Middle frontal gyrus (tissue), 1 donor: Measurements from ENCODE around the gene DCP1A.
"Not testable (repeated sequence)": the region's sequence is repeated elsewhere in the genome, so short reads cannot be mapped to it uniquely, and the experiment has no call there.

Experiments
- DNase-seq: peaks from one replicate; pipeline ENCODE4 v3.0.0-alpha.2; 2015; ENCODE audit warnings: low spot score; ENCODE audit errors: extremely low spot score

The DCP1A gene

GRCh38 chr3:53347261-53348064 lies at the start of gene DCP1A:
Gene DCP1A, minus strand, starts transcription at chr3:53347543. Its CDS starts 26 bp downstream, at chr3:53347517.
- peak; percentile 92 for DNase-seq

GRCh38 chr3:53384465-53385423 lies 37.4 kb upstream of the DCP1A start:
- no peak for DNase-seq

GRCh38 chr3:53382106-53382505 lies 34.8 kb upstream of the DCP1A start:
- no peak for DNase-seq

DNA sequence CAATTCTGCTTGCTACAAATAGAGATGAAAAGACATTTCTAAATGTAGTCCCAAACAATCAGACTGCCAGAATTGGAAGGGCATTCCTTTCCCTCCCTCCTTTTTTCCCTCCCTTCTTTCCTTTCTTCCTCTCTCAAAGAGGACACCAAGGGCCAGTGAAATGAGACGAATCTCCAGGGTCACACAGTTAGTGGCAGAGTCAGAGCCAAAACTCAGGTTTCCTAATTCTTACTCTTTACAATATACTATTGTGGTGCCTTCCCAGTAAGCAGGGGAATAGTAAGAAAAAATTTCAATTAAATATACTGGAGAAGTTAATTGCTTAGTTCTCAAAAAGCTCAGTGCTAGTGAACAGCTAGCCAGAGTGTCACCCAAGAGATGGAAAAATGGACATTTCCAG lies 33.0 kb upstream of the DCP1A start:
- no peak for DNase-seq

- no peak for DNase-seq
Observed at GRCh38 chr3:53379898-53380297, 32.6 kb upstream of the DCP1A start.

DNA sequence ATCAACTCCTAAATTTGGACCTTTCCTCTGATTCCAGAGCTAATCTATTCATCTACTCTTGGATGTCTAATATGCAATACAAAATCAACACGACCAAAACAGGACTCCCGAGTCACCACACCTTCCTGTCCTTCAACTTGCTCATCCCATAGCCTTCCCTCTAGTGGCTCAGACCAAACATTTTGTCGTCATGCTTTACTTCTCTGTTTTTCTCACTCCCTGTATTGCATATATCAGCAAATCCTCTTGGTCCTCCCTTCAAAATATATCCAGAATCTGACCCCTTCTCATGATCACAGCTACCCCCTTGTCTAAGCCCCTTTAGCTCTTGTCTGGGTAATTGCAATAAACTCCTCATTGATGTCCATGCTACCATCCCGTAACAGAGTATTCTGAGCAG lies 30.5 kb upstream of the DCP1A start:
- no peak for DNase-seq

- no peak for DNase-seq
Observed at GRCh38 chr3:53376679-53377078, 29.3 kb upstream of the DCP1A start.

DNA sequence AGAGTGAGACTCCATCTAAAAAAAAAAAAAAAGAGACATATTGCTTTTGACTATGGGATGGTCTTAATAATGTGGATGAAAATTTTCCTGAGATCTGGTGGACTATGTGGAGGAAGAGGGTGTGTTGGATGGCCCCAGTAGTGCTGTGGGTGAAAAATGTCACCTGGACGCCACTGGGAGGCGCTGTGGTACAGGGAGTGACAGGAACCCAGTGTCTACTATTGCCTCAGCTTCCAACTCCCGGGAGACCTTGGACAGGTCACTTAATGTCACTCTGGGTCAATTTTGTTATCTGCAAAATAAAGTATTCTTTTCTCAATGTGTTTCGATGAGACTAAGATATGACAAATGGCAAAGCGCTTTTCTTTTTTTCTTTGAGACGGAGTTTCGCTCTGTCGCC lies 27.7 kb upstream of the DCP1A start:
- no peak for DNase-seq

- DNase-seq, result not testable (repeated sequence)
Observed at GRCh38 chr3:53370719-53371118, 23.4 kb upstream of the DCP1A start.

DNA sequence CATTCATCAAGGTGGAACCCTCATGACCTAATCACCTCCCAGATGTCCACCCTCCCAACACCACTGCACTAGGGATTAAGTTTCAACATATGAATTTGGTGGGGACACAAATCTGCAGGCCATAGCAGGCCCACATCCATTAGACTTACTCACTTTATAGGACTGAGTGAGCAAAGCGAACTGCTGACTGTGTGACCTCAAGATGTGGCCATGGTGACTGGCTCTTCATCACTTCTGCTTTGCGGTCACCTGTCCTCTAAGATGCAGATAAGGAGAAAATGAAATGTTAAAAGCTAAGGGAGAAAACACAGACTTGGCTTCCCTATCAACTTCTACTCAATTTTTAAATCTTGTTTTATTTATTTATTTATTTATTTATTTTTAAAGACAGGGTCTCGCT lies 14.5 kb upstream of the DCP1A start:
- no peak for DNase-seq

GRCh38 chr3:53357458-53357857 lies 10.1 kb upstream of the DCP1A start:
- DNase-seq, result no peak

DNA sequence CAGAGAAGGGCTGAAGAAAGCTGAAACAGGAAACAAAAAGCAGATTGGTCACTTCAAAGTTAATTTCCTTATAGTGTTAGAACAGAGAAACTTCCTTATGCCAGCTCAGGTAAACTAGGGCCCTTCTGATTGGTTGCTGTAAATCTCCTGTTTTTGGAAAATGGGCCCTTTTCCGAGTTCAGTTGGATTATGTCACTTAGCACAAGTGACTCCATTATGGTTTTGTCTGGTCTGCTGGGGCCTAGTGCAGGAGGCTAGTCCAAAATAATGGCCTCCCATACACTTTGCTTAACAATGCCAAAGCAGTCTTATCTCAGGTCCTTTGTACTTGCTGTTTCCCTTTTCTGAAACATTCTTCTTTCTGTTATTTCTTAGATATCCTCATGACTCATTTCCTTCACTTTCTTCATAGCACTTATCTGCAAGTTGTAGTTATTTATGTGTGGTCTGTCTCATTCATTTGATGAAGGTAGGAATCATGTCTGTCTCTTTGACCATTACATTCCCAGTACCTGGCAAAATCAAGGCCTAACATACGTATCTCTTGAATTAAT lies 7.7 kb upstream of the DCP1A start:
- DNase-seq, result no peak

DNA sequence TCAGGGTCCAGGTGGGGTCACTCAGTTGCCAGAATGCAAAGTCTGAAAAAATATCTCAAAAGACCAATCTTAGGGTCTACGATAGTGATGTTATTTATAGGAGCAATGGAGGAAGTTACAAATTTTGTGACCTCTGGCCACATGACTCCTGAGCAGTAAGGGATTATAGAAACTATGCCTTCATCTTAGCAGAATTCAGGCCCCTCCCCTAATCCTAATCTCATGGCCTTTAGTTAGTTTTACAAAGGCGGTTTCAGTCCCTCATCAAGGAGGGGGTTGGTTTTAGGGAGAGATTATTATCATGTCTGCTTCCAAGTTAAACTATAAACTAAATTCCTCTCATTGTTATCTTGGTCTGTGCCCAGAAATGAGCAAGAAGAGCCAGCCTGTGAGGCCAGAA lies 5.9 kb upstream of the DCP1A start:
- no peak for DNase-seq

- no peak for DNase-seq
Observed at GRCh38 chr3:53350652-53351051, 3.3 kb upstream of the DCP1A start.

DNA sequence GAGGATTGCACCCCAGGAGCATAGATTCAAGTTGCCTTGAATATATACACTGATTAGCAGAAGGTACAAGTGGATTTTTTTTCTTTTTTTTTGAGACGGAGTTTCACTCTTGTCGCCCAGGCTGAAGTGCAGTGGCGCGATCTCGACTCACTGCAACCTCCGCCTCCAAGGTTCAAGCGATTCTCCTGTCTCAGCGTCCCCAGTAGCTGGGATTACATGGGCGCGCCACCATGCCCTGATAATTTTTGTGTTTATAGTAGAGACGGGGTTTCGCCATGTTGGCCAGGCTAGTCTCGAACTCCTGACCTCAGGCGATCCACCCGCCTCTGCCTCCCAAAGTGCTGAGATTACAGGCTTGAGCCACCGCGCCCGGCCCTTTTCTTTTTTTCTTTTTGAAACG lies 775 bp upstream of the DCP1A start:
- not testable (repeated sequence) for DNase-seq

DNA sequence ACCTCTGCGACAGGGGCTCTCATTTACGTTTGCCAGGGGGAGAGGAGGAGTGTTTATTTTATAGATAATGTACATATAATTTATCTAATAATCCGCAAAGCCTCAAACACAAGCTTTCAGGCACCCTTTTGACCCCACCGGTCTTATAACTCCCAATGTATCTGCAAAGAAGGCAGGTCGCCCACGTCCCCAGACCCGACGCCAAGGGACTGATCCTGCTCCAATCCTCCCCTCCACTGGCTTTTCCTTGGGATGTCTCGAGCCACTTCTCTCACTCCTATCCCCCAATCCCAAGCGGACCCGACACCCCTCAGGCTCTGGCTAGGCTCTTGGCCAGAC lies 452 bp downstream of the DCP1A start:
- DNase-seq, result no peak

GRCh38 chr3:53346514-53346913 lies 829 bp downstream of the DCP1A start:
- DNase-seq, result no peak

DNA sequence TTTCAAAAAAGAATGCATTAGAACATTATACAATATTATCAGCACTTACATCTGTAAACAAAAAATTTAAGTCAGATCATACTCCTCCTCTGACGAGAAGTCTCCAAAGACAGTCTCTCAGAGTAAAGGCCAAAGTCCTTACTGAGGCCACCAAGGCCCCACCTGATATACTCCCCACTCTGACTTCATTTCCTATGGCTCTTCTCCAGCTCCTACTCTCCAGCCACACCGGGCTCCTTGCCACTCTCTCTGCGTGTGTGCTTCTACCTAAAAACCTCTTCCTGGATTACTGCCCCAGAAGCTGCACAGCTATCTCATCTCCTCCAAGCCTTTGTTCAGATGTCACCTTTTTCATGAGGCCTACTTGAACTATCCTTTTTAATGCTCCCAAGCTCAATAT lies 5.0 kb downstream of the DCP1A start:
- no peak for DNase-seq

- DNase-seq, result no peak
Observed at GRCh38 chr3:53337167-53337940, 10.0 kb downstream of the DCP1A start.

- no peak for DNase-seq
Observed at GRCh38 chr3:53334742-53335141, 12.6 kb downstream of the DCP1A start.

DNA sequence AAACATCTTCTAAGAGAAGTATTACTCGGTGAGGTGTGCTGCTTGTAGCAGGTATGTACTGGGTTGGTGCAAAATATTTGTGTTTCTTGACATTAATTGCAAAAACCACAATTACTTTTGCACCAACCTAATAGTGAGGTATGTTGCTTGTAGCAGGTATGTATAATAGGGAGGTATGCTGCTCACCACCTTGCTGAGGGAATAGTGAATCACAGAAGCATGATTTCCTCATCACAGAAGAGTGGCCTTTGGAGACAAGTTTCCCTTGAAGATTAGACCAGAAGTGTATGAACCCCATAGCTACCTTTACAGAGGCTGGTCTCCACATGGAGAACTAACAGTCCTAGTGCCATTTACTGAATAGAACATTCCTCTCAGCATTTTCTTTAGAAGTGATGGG lies 15.5 kb downstream of the DCP1A start:
- DNase-seq, result no peak
